ENCODE measurements around the gene CIRBP.

- TF ChIP-seq CTCF (conservative IDR thresholded peaks at IDR 0.05; ENCODE audit: low read length): 0 out of 2 replicates have a peak, but pooled peaks have one; percentile 1
- no peak for TF ChIP-seq EZH2phosphoT487 (IDR thresholded peaks at IDR 0.05; ENCODE audit: borderline replicate concordance, low read depth, low read length)
Observed at GRCh38 chr19:1258163-1258492, 11.0 kb upstream of the CIRBP start.

All from OCI-LY7 (cell line).